NT2/D1 (cell line): ENCODE data around the gene CLN3.

Experiments used
- YY1 ChIP-seq: IDR thresholded peaks from 2 replicates; pipeline ENCODE4 v1.6.1; 2011; ENCODE audit not compliant: insufficient read length, insufficient read depth
- ZNF274 ChIP-seq: IDR thresholded peaks from 2 replicates; pipeline ENCODE4 v1.6.1; 2011; ENCODE audit warnings: mild to moderate bottlenecking, low read depth, low read length

DNA sequence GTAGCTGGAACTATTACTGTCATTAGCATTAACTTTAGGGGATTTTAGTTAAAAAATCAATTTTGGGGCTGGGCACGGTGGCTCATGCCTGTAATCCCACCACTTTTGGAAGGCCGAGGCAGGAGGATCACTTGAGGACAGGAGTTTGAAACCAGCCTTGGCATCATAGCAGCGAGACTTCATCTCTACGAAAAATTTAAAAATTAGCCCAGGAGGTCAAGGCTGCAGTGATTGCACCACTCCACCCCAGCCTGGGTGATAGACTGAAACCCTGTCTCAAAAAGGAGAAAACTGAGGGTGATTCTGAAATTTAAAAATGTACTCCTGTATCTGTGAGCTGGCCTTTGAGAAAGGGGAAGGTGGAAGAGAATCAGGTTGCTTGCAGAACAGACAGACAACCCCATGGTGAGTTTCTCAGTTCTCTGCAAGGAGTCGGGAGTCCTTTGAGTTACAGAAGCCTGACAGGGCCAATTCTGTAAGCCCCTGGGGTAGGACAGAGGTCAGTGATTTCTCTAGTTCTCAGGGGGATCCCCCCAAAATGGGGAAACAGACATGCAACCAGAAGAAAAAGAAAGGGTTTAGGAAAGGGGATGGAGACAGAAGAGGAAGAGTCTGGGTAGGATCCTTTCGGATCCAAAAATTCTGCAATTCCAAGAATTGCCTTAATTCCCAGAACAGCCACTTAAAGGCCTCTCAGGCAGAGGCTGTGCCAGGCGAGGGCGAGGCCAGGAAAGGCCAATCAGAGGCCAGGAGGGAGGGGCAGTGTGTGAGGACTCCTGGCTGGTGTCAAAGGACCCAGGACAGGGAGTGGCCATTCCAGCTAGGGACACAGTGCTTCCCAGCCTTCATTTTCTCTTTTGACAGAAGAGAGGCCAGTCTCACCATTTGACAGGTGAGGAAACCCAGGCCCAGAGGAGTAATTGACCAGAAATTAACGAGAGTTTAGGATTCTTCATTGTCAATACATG lies 40.2 kb upstream of the CLN3 start:
- no peak for TF ChIP-seq ZNF274
- no peak for TF ChIP-seq YY1
